NCI-H774 (cell line): ENCODE data around the gene RNU6-9.

Source experiments
- DNase-seq: peaks from one replicate; lab custom pipeline; 2025; lab: John Stamatoyannopoulos, UW

The RNU6-9 gene

GRCh38 chr19:919199-920050 is 26.1 kb downstream of the RNU6-9 start:
- peak; percentile 61 for DNase-seq

- DNase-seq = peak; percentile 61
Measured at GRCh38 chr19:920051-920864, 27.0 kb downstream of the RNU6-9 start.

GRCh38 chr19:924553-925086 is 31.3 kb downstream of the RNU6-9 start:
- no peak for DNase-seq

GRCh38 chr19:925087-925525 is 31.8 kb downstream of the RNU6-9 start:
- DNase-seq = peak; percentile 62

- DNase-seq = peak; percentile 67
Measured at GRCh38 chr19:925526-926322, 32.4 kb downstream of the RNU6-9 start, which contains the start of gene ARID3A. Gene ARID3A, plus strand, starts transcription at chr19:926035. Its CDS starts 3,494 bp downstream, at chr19:929529.

- no peak for DNase-seq
Measured at GRCh38 chr19:926323-926588, 33.0 kb downstream of the RNU6-9 start.

GRCh38 chr19:926589-927350 is 33.5 kb downstream of the RNU6-9 start:
- DNase-seq = no peak

GRCh38 chr19:927351-927779 is 34.1 kb downstream of the RNU6-9 start:
- DNase-seq = no peak

GRCh38 chr19:927780-928401 is 34.6 kb downstream of the RNU6-9 start:
- no peak for DNase-seq

GRCh38 chr19:928471-929202 is 35.4 kb downstream of the RNU6-9 start:
- DNase-seq = no peak

- DNase-seq = no peak
Measured at GRCh38 chr19:929203-929890, 36.1 kb downstream of the RNU6-9 start.

GRCh38 chr19:929891-930258 is 36.6 kb downstream of the RNU6-9 start:
- DNase-seq = no peak

- no peak for DNase-seq
Measured at GRCh38 chr19:931860-932647, 38.8 kb downstream of the RNU6-9 start.

- no peak for DNase-seq
Measured at GRCh38 chr19:932648-933552, 39.6 kb downstream of the RNU6-9 start.

GRCh38 chr19:933553-933882 is 40.2 kb downstream of the RNU6-9 start:
- DNase-seq = no peak

- DNase-seq = no peak
Measured at GRCh38 chr19:934197-934840, 41.0 kb downstream of the RNU6-9 start.

- peak; percentile 87 for DNase-seq
Measured at GRCh38 chr19:934865-935479, 41.7 kb downstream of the RNU6-9 start.
